AG08395 (cell line): ENCODE results near the gene PITPNC1.
"Not testable (repeated sequence)": the region's sequence is repeated elsewhere in the genome, so short reads cannot be mapped to it uniquely, and the experiment has no call there.

Source experiments
- DNase-seq: peaks from one replicate; pipeline ENCODE4 v3.0.0; 2012; ENCODE audit warnings: mixed read lengths, low spot score

PITPNC1 gene

GRCh38 chr17:67686241-67686640 lies 309.2 kb downstream of the PITPNC1 start:
- DNase-seq: no peak

- no peak for DNase-seq
Measured at GRCh38 chr17:67687511-67687910, 310.4 kb downstream of the PITPNC1 start.

DNA sequence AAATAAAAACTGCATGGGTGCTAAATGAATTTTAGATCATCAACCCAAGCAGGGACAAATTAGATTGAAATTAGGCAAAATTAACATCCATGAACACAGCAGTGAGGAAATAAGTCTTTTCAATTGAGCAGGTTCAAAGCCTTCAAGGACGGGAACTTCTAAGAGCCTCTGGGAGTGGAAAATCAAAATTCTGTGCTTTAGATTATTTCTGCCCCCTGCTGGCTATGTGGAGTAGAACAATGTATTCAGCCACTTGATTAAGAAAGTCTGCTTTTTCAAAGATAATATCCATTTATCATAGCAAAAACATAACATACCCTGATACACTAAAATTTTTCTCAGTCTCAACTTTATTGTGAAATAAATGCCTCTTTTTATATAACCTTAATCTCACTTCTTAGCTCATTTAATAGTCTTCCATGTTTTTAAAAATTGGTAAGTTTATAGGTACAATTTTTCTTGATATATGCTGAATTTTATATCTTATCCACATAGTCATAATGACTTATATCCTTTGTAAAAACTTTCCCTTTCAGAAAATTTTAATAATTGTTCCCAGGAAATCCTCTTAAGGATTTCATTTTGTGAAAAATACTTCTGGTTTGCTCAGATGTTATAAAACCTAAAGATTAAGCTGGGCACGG lies 312.6 kb downstream of the PITPNC1 start:
- peak; percentile 77 for DNase-seq

DNA sequence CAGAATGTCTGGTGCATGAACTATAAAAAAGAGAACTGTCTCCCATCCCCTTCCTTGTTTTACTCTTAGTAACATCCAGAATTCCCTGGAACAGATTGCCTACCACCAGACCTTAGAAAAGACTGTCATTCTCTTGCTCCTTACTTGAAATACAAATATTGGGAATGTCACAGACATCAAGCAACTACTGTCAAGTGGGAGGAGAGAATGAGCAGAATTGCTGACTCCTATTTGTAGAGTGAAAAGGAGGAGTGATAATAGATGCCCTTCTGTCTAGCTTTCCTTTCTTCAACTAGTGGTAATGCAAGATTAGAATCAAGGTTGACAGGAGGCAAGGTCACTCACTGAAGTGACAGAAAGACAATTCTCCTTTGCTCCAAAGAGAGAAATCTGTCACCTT lies 316.7 kb downstream of the PITPNC1 start:
- DNase-seq: no peak

- DNase-seq: no peak
Measured at GRCh38 chr17:67696347-67696746, 319.3 kb downstream of the PITPNC1 start.

DNA sequence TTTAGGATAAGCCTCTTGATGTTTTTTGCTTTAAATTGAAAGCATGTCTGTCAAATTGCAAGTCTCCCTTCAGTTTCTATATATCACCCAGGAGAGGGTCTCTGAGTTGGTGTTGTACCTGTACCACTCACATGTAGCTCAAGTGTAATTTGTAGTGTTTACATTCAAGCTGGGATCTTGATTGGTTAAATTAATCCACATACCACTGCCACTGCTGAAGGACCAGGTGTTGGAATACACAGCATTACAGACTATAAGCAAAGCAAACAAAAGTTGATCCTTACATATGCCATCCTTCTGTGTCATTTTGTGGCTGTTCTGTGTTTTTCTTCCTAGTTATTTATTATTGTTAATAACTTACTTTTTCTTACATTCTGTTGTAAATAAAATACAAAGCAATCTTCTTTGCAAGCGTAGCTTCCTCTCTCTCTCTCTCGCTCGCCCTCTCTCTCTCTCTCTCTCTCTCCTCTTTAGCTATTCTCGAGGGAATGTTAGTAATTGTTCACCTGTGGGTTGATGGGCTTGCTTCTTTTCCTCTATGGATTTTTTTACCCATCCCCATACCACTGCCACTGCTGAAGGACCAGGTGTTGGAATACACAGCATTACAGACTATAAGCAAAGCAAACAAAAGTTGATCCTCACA lies 319.9 kb downstream of the PITPNC1 start:
- no peak for DNase-seq

DNA sequence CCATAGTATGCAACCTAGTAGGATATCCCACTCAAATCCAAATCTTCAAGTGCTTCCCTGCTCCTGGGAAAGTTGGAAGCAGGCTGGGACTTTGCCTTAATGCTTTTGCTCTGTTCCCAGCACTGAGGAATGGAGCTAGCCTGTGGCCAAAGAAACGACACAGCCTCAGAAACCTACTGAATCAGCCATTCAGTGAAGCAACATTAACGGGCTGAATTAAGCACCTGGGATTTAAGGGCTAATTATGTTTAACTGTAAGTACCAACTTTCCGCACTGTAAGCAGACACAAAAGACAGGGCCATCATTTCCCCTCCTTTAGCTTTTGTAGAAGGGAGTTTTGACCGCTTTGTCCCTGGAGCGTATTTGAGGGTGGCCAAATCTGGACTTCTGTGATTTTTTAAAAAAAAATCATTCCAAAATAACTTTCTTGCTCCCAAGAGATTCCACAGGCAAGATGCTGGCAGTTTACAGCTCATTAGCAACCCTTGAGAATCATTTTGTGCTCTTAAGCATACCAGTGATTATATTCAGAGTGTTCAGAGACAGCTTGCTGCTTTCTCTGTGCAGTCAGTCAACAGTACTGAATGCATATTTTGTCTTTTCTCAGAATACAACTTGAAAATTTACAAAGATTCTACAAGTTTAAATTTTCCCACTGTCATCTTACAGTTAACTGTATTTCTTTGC lies 323.1 kb downstream of the PITPNC1 start:
- DNase-seq: no peak

GRCh38 chr17:67700725-67701119 lies 323.6 kb downstream of the PITPNC1 start:
- no peak for DNase-seq

DNA sequence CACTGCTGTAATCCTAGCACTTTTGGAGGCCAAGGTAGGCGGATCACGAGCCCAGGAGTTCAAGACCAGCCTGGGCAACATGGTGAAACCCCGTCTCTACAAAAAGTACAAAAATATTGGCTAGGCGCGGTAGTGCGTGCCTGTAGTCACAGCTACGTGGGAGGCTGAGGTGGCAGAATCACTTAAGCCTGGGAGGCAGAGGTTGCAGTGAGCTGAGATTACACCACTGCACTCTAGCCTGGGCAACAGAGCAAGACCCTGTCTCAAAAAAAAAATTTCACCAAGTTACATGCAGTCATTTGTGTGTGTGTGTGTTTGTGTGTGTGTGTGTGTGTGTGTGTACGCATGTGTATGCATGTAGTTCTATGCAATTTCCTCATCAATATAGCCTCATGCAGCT lies 325.8 kb downstream of the PITPNC1 start:
- not testable (repeated sequence) for DNase-seq

DNA sequence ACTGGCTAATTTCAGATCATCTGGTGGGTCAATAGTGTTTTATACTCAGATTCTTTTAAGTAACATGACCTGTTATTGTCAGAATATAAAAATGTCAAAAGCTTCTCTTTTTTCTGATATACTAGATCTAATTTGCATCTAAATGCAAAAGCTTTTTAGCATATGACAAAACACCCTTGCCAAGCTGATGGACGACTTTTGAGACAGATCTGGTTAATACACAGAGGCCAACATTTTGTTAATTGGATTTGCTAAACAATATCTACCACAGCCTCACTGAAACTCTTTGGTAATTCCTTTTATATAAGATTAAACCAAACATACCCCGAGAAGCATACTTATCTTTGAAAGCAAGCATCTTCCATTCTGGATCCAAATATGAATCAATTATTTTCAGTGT lies 330.4 kb downstream of the PITPNC1 start:
- no peak for DNase-seq

DNA sequence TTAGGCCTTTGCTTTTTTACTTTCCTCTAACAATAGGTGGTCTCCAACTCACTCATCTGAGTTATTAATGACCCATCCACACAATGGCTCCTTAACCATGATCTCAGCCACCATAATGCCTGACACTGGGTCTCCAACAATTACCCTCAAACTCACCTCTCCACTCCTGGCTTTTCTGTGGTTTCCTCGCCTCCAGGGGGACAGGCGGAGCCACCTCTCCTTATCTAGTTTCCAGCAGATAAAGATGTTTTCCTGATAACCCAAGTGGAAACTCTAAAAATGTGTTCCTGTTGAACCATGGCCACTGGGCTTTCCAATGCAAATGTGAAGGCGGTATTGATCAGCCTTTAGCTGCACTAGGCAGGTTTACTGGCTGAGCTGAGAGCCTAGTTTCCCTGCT lies 331.3 kb downstream of the PITPNC1 start:
- DNase-seq: no peak

DNA sequence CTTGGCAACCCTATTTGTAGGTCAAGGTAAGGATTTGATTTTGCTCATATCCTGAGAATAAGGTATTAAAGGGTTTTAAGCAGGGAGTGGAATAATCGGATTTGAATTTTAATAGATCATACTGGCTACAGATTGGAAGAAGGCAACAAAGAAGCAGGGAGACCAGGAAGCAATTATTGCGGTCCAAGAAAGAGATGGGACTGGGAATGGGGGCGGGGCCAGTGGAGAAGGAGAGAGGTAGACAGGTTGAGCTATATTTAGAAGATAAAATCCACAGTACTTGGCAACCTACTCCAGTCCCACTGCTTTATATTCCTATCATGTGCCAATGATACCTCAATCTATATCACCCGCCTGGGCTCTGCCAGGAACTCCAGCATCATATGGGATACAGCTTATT lies 334.8 kb downstream of the PITPNC1 start:
- no peak for DNase-seq

DNA sequence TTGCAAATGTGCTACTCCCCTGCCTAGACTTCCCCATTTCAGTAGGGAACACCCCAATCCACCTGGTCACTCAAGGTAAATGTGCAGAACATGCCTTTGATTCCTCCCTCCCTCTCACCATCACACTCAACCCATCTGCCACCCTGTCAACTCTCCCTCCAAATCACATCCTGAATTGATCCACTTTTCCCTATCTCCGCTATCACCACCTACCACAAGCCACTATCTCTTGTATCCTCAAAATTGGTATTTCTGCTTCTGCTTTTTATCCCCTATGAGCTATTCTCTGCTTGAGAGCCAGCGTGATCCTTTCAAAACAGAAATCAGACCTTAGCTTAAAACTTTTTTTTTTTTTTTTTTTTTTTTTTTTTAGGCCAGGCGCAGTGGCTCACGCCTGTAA lies 335.3 kb downstream of the PITPNC1 start:
- DNase-seq: no peak

- no peak for DNase-seq
Measured at GRCh38 chr17:67713169-67713568, 336.1 kb downstream of the PITPNC1 start.

- DNase-seq: no peak
Measured at GRCh38 chr17:67716405-67716798, 339.3 kb downstream of the PITPNC1 start.

DNA sequence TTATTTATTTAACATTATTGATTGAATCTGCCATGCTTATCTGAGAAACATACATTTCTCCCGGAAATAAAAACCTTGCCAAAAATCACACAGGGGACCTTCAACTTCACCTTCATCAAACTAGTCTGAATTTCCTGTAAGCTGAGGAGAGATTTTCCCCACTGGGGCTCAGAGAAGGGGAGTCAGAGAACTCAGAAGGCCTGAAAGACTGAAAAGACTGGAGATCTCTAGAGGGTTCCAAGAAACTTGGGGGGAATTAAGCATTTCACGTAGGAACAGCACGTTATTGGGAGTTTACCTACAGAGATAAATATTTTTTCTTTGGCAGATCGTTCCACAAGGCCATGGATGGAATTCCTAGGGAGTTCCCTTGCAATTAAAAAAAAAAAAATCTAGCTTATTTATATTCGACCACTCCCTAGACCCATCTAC lies 340.1 kb downstream of the PITPNC1 start:
- DNase-seq: peak; percentile 13

- peak; percentile 99 for DNase-seq
Measured at GRCh38 chr17:67717624-67718324, 340.7 kb downstream of the PITPNC1 start, which contains the start of gene NOL11. Gene NOL11 (plus strand): TSS chr17:67717936. CDS start chr17:67717948, 12 bp downstream.

- peak; percentile 39 for DNase-seq
Measured at GRCh38 chr17:67718325-67718941, 341.4 kb downstream of the PITPNC1 start.

DNA sequence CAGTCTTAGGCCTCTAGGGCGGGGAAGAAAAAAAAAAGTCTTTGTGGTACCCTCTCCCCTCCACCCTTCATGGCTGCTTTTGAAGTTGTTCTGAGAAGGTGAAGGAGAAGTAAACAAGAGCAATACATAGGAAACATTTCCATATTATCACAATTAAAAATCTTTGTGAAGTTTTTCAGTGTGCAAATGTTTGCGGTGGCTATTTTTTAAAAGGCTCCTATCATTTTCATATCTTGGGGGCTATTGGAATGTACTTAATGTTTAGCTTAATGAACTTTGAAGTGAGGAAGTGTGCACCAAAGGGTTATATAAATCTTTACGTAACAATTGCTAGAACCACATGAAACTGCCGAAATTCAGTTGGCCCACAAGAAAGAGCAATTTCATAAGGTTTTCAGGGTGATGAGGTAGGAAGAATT lies 348.3 kb downstream of the PITPNC1 start:
- no peak for DNase-seq

GRCh38 chr17:67725807-67726206 lies 348.7 kb downstream of the PITPNC1 start:
- no peak for DNase-seq

DNA sequence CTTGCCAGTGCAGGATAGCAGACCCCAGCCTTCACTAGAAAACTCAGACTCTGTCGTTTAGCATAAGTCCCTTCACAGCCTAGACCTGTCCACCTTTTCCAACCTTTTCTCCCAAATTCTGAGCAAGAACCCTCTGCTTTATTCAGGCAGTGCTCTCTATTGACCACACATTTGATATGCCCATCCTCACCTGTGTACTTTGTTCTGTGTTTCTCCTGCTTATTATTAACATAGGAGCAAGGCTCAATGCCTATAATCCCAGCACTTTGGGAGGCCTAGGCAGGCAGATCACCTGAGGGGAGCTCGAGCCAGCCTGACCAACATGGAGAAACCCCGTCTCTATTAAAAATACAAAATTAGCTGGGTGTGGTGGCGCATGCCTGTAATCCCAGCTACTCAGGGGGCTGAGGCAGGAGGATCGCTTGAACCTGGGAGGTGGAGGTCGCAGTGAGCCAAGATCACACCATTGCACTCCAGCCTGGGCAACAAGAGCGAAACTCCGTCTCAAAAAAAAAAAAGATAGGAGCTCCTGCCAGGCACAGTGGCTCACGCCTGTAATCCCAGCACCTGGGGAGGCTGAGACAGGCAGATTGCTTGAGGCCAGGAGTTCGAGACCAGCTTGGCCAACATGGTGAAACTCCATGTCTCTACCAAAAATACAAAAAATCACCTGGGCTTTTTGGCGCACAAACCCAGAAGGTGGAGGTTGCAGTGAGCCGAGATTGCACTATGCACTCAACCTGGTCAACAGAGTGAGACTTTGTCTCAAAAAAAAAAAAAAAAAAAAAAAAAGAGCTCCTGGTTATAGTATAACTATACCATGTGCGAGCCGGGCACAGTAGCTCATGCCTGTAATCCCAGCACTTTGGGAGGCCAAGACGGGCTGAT lies 350.3 kb downstream of the PITPNC1 start:
- not testable (repeated sequence) for DNase-seq
